ENCODE measurements around the gene GLYATL3. TPM values are rescaled to one million over a fixed set of nuclear protein-coding genes. Genes with fewer than 3 reads are reported as not detected.
"Not testable (repeated sequence)": the region's sequence is repeated elsewhere in the genome, so short reads cannot be mapped to it uniquely, and the experiment has no call there.

The GLYATL3 gene
- total RNA-seq, 4 donors from 2014 or later: not detected

DNA sequence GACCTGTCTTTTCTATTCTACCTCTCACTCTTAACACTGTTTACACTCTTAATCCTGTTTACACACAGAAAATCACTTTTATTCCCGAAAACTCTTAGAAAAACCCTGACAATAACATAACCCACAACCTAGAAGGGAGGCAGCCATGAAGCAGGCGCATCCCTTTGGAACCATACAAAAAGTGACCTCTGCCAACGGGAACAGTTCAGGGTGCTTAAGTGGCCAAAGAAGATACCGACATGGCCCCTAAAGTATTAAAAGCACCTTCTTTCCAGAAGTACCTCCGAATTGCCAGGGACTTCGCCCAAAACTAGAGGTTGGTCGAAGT, 37.2 kb upstream of the GLYATL3 start:
- 0% methylated on average over 6 to 7 of the region's 7 CpGs for WGBS, 2 donors (ENCODE audit: low coverage in 1 of 2)
- TF ChIP-seq POLR2A (IDR thresholded peaks at IDR 0.05): no peak
- peaks cover 7 to 46% (median 7%) of the 10 kb centered on the region in 3 donors for H3K4me1 ChIP-seq
- peak overlapping the region; percentile 80 to 91 (median 86) for H3K27ac ChIP-seq
- no peaks in the 10 kb centered on the region for H3K9me3 ChIP-seq
- H3K4me3 ChIP-seq: peak overlapping the region; percentile 66 to 98
- no peaks in the 10 kb centered on the region for H3K27me3 ChIP-seq
- peaks cover 0 to 17% of the 10 kb centered on the region in 2 donors for H3K36me3 ChIP-seq
- no peak for ATAC-seq

DNA sequence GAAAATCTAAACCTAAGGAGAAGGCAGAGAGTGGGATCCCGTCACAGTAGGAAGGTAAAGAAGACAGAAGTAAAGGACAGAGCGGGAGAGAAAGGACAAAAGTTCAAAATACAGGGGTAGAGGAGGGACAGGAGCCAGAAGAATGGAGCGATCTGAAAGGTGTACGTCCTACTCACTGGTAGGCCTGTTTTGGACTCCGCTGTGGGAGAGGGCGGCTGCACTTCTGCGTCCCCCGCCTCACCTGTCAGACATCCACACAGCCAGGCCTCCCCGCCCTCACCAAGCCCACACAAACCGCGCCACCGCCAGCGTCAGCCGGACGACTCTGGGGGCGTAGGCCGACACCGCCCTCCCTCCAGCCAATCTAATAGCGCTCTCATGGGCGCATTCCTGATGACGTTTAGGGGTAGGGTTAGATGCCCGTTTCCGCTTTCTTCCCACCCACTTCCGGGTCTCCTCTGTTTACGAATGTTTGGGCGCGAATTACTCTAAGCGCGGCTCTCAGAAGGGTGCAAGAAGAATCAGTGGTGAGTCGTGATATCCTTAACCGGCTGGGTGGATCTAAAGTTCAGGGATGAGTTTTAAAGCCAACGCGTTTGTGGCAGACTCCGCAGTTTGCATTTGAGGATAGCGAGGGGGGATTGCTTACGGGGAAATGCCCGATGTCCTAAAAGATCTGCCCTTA, 36.7 kb upstream of the GLYATL3 start, which contains the start of the genes CENPQ and MMUT:
Gene CENPQ (plus strand): TSS at position 444 of the 685 bp plus-strand sequence. CDS start 6,807 bp downstream, outside the sequence.
Gene MMUT (minus strand): TSS at position 327 of the 685 bp plus-strand sequence. CDS start 3,787 bp downstream, outside the sequence.
- TF ChIP-seq POLR2A (IDR thresholded peaks at IDR 0.05) (peak; percentile 74 to 88), EP300 (IDR thresholded peaks at IDR 0.05) (no peak), POLR2AphosphoS5 (IDR thresholded peaks at IDR 0.05) (peak; percentile 98)
- TF ChIP-seq, protein P1, sequence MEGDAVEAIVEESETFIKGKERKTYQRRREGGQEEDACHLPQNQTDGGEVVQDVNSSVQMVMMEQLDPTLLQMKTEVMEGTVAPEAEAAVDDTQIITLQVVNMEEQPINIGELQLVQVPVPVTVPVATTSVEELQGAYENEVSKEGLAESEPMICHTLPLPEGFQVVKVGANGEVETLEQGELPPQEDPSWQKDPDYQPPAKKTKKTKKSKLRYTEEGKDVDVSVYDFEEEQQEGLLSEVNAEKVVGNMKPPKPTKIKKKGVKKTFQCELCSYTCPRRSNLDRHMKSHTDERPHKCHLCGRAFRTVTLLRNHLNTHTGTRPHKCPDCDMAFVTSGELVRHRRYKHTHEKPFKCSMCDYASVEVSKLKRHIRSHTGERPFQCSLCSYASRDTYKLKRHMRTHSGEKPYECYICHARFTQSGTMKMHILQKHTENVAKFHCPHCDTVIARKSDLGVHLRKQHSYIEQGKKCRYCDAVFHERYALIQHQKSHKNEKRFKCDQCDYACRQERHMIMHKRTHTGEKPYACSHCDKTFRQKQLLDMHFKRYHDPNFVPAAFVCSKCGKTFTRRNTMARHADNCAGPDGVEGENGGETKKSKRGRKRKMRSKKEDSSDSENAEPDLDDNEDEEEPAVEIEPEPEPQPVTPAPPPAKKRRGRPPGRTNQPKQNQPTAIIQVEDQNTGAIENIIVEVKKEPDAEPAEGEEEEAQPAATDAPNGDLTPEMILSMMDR (IDR thresholded peaks at IDR 0.05): no peak
- WGBS, 2 donors (ENCODE audit: low coverage in 1 of 2): 0% methylated on average over 9 to 20 of the region's 37 CpGs
- Histone ChIP-seq H3K4me3 (peak within 1 kb of the TSS; percentile 66 to 98), H3K36me3 (peaks cover 0 to 12% of the 10 kb centered on the region in 2 donors), H3K27ac (peak within 1 kb of the TSS; percentile 80 to 91 (median 86)), H3K9me3 (no peaks in the 10 kb centered on the region), H3K27me3 (no peaks in the 10 kb centered on the region), H3K4me1 (peaks cover 7 to 46% (median 7%) of the 10 kb centered on the region in 3 donors)
- peak; percentile 100 for ATAC-seq

DNA sequence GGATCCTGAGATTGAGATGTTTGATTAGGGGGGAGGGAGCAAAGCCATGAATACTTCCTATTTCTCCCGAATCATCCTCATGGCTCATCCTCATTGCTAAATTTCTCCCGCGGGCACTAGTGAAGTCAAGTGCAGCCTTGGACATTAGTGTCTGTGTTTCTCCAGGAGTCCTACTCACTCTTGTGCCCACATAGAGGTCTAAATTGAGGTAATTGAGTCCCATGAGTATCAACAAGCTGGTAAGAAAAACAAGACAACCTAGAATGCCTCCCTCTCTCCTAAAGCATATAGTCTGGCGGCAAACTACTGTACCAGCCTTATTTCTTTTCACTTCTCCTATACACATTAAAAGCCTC, 36.1 kb upstream of the GLYATL3 start:
- peak overlapping the region; percentile 80 to 91 (median 86) for H3K27ac ChIP-seq
- TF ChIP-seq POLR2A (IDR thresholded peaks at IDR 0.05) (no peak), EP300 (IDR thresholded peaks at IDR 0.05) (no peak), POLR2AphosphoS5 (IDR thresholded peaks at IDR 0.05) (no peak)
- TF ChIP-seq, protein P1 (IDR thresholded peaks at IDR 0.05): no peak
- 0% methylated on average over 4 of the region's 4 CpGs for WGBS, 2 donors (ENCODE audit: low coverage in 1 of 2)

DNA sequence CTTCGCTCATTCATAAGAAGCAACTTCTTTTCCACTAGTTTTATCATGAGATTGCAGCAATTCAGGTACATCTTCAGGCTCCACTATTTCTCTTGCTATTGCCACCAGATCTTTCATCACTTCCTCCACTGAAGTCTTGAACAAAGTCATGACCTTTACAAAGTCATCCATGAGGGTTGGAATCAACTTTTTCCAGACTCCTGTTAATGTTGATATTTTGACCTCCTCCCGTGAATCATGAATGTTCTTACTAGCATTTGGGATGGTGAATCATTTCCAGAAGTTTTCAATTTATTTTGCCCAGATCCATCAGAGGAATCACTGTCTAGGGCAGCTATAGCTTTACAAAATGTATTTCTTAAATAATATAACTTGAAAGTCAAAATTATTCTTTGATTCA, 35.0 kb upstream of the GLYATL3 start:
- Histone ChIP-seq H3K36me3 (no peaks in the 10 kb centered on the region), H3K4me1 (peaks cover 7 to 38% (median 7%) of the 10 kb centered on the region in 3 donors), H3K27ac (no peak overlapping the region), H3K9me3 (no peaks in the 10 kb centered on the region), H3K4me3 (no peak overlapping the region), H3K27me3 (no peaks in the 10 kb centered on the region)
- TF ChIP-seq POLR2A (IDR thresholded peaks at IDR 0.05) (no peak), POLR2AphosphoS5 (IDR thresholded peaks at IDR 0.05) (no peak), EP300 (IDR thresholded peaks at IDR 0.05) (no peak)
- TF ChIP-seq, protein P1 (IDR thresholded peaks at IDR 0.05): no peak
- WGBS, 2 donors (ENCODE audit: low coverage in 1 of 2): 91 to 94% methylated on average over 2 of the region's 2 CpGs
- ATAC-seq: no peak

More for the DNA sequence above, 36.1 kb upstream of the GLYATL3 start:
- Histone ChIP-seq H3K9me3 (no peaks in the 10 kb centered on the region), H3K4me3 (peak overlapping the region; percentile 66 to 98), H3K4me1 (peaks cover 7 to 46% (median 7%) of the 10 kb centered on the region in 3 donors), H3K36me3 (peaks cover 0 to 7% of the 10 kb centered on the region in 2 donors), H3K27me3 (no peaks in the 10 kb centered on the region)
- ATAC-seq: peak; percentile 8

DNA sequence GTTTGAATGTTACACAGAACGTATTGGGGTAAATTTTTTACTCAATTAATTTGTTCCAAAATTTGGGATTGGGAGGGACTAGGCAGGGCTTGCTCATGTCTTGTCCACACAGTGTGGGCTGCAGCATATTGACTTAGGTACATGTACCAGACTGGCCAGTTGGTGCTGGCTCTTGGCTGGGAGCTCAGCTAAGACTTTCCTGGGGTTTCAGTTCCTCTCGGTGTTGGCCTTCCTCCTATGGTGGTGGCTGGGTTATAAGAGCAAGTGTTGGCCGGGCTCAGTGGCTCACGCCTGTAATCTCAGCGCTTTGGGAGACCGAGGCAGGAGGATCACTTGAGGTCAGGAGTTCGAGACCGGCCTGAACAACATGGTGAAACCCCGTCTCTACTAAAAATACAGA, 31.7 kb upstream of the GLYATL3 start:
- H3K9me3 ChIP-seq: no peaks in the 10 kb centered on the region
- peaks cover 4 to 13% (median 7%) of the 10 kb centered on the region in 3 donors for H3K4me1 ChIP-seq
- TF ChIP-seq EP300 (IDR thresholded peaks at IDR 0.05): no peak
- no peak for TF ChIP-seq POLR2A (IDR thresholded peaks at IDR 0.05)
- TF ChIP-seq, protein P1 (IDR thresholded peaks at IDR 0.05): no peak
- no peak for TF ChIP-seq POLR2AphosphoS5 (IDR thresholded peaks at IDR 0.05)
- no peak overlapping the region for H3K4me3 ChIP-seq
- no peaks in the 10 kb centered on the region for H3K27me3 ChIP-seq
- ATAC-seq: no peak
- H3K36me3 ChIP-seq: peaks cover 0 to 19% of the 10 kb centered on the region in 2 donors
- 88 to 90% methylated on average over 1 to 6 of the region's 9 CpGs for WGBS, 2 donors (ENCODE audit: low coverage in 1 of 2)
- H3K27ac ChIP-seq: no peak overlapping the region

DNA sequence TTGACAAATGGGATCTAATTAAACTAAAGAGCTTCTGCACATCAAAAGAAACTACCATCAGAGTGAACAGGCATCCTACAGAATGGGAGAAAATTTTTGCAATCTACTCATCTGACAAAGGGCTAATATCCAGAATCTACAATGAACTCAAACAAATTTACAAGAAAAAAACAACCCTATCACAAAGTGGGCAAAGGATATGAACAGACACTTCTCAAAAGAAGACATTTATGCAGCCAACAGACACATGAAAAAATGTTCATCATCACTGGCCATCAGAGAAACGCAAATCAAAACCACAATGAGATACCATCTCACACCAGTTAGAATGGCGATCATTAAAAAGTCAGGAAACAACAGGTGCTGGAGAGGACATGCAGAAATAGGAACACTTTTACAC, 23.2 kb upstream of the GLYATL3 start:
- not testable (repeated sequence) for ATAC-seq, H3K27ac ChIP-seq
- WGBS, 2 donors (ENCODE audit: low coverage in 1 of 2): 100% methylated on average over 2 of the region's 2 CpGs; no CpG with 5 or more reads in 1 of the 2 donors

More for the DNA sequence above, 23.2 kb upstream of the GLYATL3 start:
- H3K4me1 ChIP-seq, H3K27me3 ChIP-seq, H3K9me3 ChIP-seq, H3K4me3 ChIP-seq: not testable (repeated sequence)
- peaks cover 0 to 30% of the 10 kb centered on the region in 2 donors for H3K36me3 ChIP-seq
